Activated T-cell treated with anti-CD3 and anti-CD28 coated beads, Interleukin-2, amount 50 U/mL, for 4 hours (primary cell): Measurements from ENCODE around the gene NOX4. TPM values are rescaled to one million over a fixed set of nuclear protein-coding genes. Genes with fewer than 3 reads are reported as not detected.

Source experiments
- ATAC-seq, 2 donors: fragments of 200-7000 bp; cut with Tn5 transposase; one replicate each; pipeline ENCODE4 v1.10.0; 2021
- DNase-seq: peaks from one replicate; pipeline ENCODE4 v3.0.0-alpha.2; 2020
- H3K27me3 Mint-ChIP-seq: one replicate; pipeline ENCODE4 v1.8.0; 2021; ENCODE audit warnings: low read depth, mixed read lengths
- H3K36me3 Mint-ChIP-seq: one replicate; pipeline ENCODE4 v1.8.0; 2022; ENCODE audit warnings: mixed read lengths; ENCODE audit not compliant: insufficient read depth
- H3K4me1 Mint-ChIP-seq: one replicate; pipeline ENCODE4 v1.8.0; 2021; ENCODE audit warnings: low read depth, mixed read lengths
- H3K4me3 Mint-ChIP-seq: one replicate; pipeline ENCODE4 v1.8.0; 2021; ENCODE audit warnings: mild to moderate bottlenecking, moderate library complexity, mixed read lengths
- H3K9me3 Mint-ChIP-seq: one replicate; pipeline ENCODE4 v1.8.0; 2021; ENCODE audit warnings: mixed read lengths
- total RNA-seq, 3 donors: library from RNA; stranded (reverse); gene quantifications; one replicate each; pipeline ENCODE4 v1.2.1, GENCODE V29; 2021

The NOX4 gene
- total RNA-seq, 3 donors from 2014 or later = not detected

DNA sequence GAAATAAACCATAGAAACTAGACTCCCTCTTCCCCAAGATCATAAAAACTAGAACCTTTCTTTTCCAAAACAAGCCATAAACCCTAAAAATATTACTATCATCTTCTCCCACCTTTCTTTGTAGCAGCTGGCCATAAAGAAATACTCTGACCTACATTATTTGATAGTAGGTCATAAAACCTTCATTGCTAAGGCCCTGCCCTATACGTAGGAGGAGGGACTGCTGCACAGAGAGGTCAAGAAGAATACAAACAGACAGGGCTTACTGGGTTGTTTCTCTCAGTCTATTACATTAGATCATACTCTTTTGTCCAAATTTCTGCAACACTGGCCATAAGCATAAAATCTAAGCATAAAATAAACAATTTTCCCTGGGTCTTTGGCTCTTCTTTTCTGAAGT is 212.0 kb downstream of the NOX4 start:
- H3K4me3 Mint-ChIP-seq = no peak overlapping the region
- no peak for ATAC-seq

DNA sequence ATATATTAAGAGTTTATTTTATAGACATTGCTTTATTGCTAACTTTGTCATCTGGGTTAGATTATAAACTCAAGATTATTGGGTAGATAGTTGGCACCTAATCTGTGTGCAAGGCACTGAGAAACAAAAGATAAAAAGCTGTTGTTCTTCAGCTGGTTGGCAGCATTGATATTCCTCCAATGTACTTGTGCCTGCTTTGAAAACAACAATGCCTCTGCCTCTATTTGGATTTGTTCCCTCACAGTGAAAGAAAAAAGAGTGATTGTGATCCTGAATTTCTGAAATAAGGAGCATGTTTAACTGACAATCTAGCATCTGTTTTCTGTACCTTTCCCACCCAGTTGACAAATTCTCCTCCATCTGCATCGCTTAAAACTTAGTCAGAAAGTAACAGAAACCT is 215.2 kb downstream of the NOX4 start:
- Mint-ChIP-seq H3K9me3 (peaks cover 4% of the 10 kb centered on the region), H3K27me3 (no peaks in the 10 kb centered on the region), H3K4me3 (no peak overlapping the region), H3K36me3 (no peaks in the 10 kb centered on the region), H3K4me1 (no peaks in the 10 kb centered on the region)
- ATAC-seq = no peak
- no peak for DNase-seq

More for the DNA sequence above, 212.0 kb downstream of the NOX4 start:
- DNase-seq = no peak
- Mint-ChIP-seq H3K4me1 (no peaks in the 10 kb centered on the region), H3K27me3 (no peaks in the 10 kb centered on the region), H3K9me3 (peaks cover 4% of the 10 kb centered on the region), H3K36me3 (no peaks in the 10 kb centered on the region)

Other genes with a start within 250 kb of the NOX4 start
- gene TRIM77, start 218.9 kb upstream of the NOX4 start, total RNA-seq = not detected